OCI-LY3 (cell line): ENCODE data around the gene GPR137.

ENCODE experiments used
- CTCF ChIP-seq: fragments of 200-600, 300-600 bp; sonication (generic); IDR thresholded peaks from 2 replicates; pipeline ENCODE4 v1.5.1; 2014; ENCODE audit warnings: antibody characterized with exemption, low read length, low read depth
- EZH2phosphoT487 ChIP-seq: fragments of 200-600 bp; shearing (Covaris generic); IDR thresholded peaks from 2 replicates; pipeline ENCODE4 v1.6.1; 2018; ENCODE audit warnings: antibody characterized with exemption, mixed run types, low read depth

GRCh38 chr11:64304032-64304315 lies 18.3 kb downstream of the GPR137 start:
- TF ChIP-seq CTCF: no peak
- no peak for TF ChIP-seq EZH2phosphoT487
